GM12878 (cell line): Measurements from ENCODE around the gene PRSS2. TPM values are rescaled to one million over a fixed set of nuclear protein-coding genes. Genes with fewer than 3 reads are reported as not detected.

ENCODE experiments used
- BCL11A ChIP-seq: IDR thresholded peaks from 2 replicates; pipeline ENCODE4 v1.6.1; 2011; ENCODE audit warnings: low read depth, low read length
- BMI1 ChIP-seq: fragments of 450-650 bp; IDR thresholded peaks from 2 replicates; pipeline ENCODE4 v1.6.1; 2016; ENCODE audit warnings: mild to moderate bottlenecking, moderate library complexity, borderline replicate concordance
- CEBPB ChIP-seq, 2 experiments: fragments of 150-350 bp in 1 of 2; IDR thresholded peaks; 2 replicates each; pipeline ENCODE4 v1.6.1; 2012 to 2014; ENCODE audit warnings: low read depth in 2 of 2, low read length in 2 of 2, borderline replicate concordance in 1 of 2, inconsistent platforms in 1 of 2
- CHD1 ChIP-seq: IDR thresholded peaks from 2 replicates; pipeline ENCODE4 v1.6.1; 2012; ENCODE audit warnings: low read depth, low read length, improper control_type of control experiment
- CHD2 ChIP-seq: IDR thresholded peaks from 2 replicates; pipeline ENCODE4 v1.6.1; 2011; ENCODE audit warnings: low read depth, low read length, improper control_type of control experiment, borderline replicate concordance
- CUX1 ChIP-seq: IDR thresholded peaks from 2 replicates; pipeline ENCODE4 v1.6.1; 2012; ENCODE audit warnings: improper control_type of control experiment, low read depth, low read length; ENCODE audit not compliant: insufficient replicate concordance
- DPF2 ChIP-seq: fragments of 450-650 bp; IDR thresholded peaks from 2 replicates; pipeline ENCODE4 v1.6.1; 2017; ENCODE audit warnings: mild to moderate bottlenecking
- EP300 ChIP-seq, 2 experiments: fragments of 150-350 bp in 1 of 2; IDR thresholded peaks; 2 replicates each; pipeline ENCODE4 v1.6.1; 2011 to 2012; ENCODE audit warnings: low read depth in 2 of 2, low read length in 2 of 2, borderline replicate concordance in 1 of 2, improper control_type of control experiment in 1 of 2, inconsistent platforms in 1 of 2; ENCODE audit not compliant: control insufficient read depth in 1 of 2
- FOXK2 ChIP-seq: fragments of 450-650 bp; IDR thresholded peaks from 2 replicates; pipeline ENCODE4 v1.6.1; 2017; ENCODE audit warnings: mild to moderate bottlenecking, moderate library complexity
- GABPA ChIP-seq: IDR thresholded peaks from 2 replicates; pipeline ENCODE4 v1.6.1; 2014; ENCODE audit warnings: antibody characterized with exemption, low read depth, mild to moderate bottlenecking, inconsistent platforms
- HDGF ChIP-seq: fragments of 450-650 bp; IDR thresholded peaks from 2 replicates; pipeline ENCODE4 v1.6.1; 2016; ENCODE audit warnings: antibody characterized with exemption
- KDM1A ChIP-seq: fragments of 200-600 bp; sonication (generic); IDR thresholded peaks from 2 replicates; pipeline ENCODE4 v1.6.1; 2016; ENCODE audit warnings: borderline replicate concordance
- KLF5 ChIP-seq: fragments of 450-650 bp; IDR thresholded peaks from 2 replicates; pipeline ENCODE4 v1.6.1; 2014; ENCODE audit warnings: mild to moderate bottlenecking; ENCODE audit not compliant: partially characterized antibody
- MLLT1 ChIP-seq: fragments of 450-650 bp; IDR thresholded peaks from 2 replicates; pipeline ENCODE4 v1.6.1; 2016; ENCODE audit warnings: mild to moderate bottlenecking
- PAX5 ChIP-seq: IDR thresholded peaks from 2 replicates; pipeline ENCODE4 v1.6.1; 2011; ENCODE audit warnings: low read depth, low read length, borderline replicate concordance
- PKNOX1 ChIP-seq: fragments of 450-650 bp; IDR thresholded peaks from 2 replicates; pipeline ENCODE4 v1.6.1; 2016; ENCODE audit warnings: mild to moderate bottlenecking
- RB1 ChIP-seq: fragments of 450-650 bp; formaldehyde crosslinking; IDR thresholded peaks from 2 replicates; pipeline ENCODE4 v1.6.1; 2017; ENCODE audit warnings: mild to moderate bottlenecking, borderline replicate concordance
- SREBF1 ChIP-seq: IDR thresholded peaks from 2 replicates; pipeline ENCODE4 v1.6.1; 2012; ENCODE audit warnings: mild to moderate bottlenecking, low read length
- SRF ChIP-seq, 2 experiments: IDR thresholded peaks; 2 replicates each; pipeline ENCODE4 v1.6.1; 2011; ENCODE audit warnings: low read depth in 2 of 2, low read length in 2 of 2, mild to moderate bottlenecking in 1 of 2, moderate library complexity in 1 of 2
- STAT3 ChIP-seq: IDR thresholded peaks from 2 replicates; pipeline ENCODE4 v1.6.1; 2011; ENCODE audit warnings: low read depth, low read length, improper control_type of control experiment
- TCF12 ChIP-seq: IDR thresholded peaks from 2 replicates; pipeline ENCODE4 v1.6.1; 2011; ENCODE audit warnings: low read depth, mild to moderate bottlenecking, low read length
- YY1 ChIP-seq: IDR thresholded peaks from 2 replicates; pipeline ENCODE4 v1.6.1; 2011; ENCODE audit warnings: low read depth, mild to moderate bottlenecking, low read length
- ZNF384 ChIP-seq: IDR thresholded peaks from 2 replicates; pipeline ENCODE4 v1.6.1; 2012; ENCODE audit warnings: low read depth, mild to moderate bottlenecking, low read length, improper control_type of control experiment, borderline replicate concordance
- polyA plus RNA-seq, 11 experiments: library from polyadenylated mRNA; depleted of rRNA in 4 of 11; unstranded in 6 of 11; stranded (reverse) in 5 of 11; fragments of >200 nt; fragmentation: Nextera tagmentation in 4 of 11; fragmentation: Illumina TruSeq in 1 of 11; extraction: Ambion mirVana in 4 of 11; extraction: Trizol in 1 of 11; gene quantifications; 1 replicate in 1 of 11; 2 replicates in 10 of 11; pipeline versions ENCODE4 v1.2.1 to v1.2.3, GENCODE V29; 2011 to 2016; ENCODE audit warnings: inconsistent platforms in 2 of 11, missing spikeins in 2 of 11, low read depth in 1 of 11
- total RNA-seq, 4 experiments: library from RNA; depleted of rRNA in 3 of 4; stranded (reverse); fragments of >200 nt in 3 of 4; fragmentation: Illumina TruSeq in 1 of 4; extraction: Trizol in 1 of 4; gene quantifications; 2 replicates each; pipeline versions ENCODE4 v1.2.1 to v1.2.3, GENCODE V29; 2013 to 2021

The PRSS2 gene
- total and polyA plus RNA-seq, 10 of the 15 experiments (the other 5 are each of a cell fraction or from before 2014, with no cell fraction given), result 0.21 to 28.8 (median 0.41) TPM; not detected in 7

GRCh38 chr7:142808802-142809583 lies 38.2 kb downstream of the PRSS2 start (continued):
- TF ChIP-seq CEBPB (IDR thresholded peaks at IDR 0.05; ENCODE audit: borderline replicate concordance in 1 of 2, low read depth in 2 of 2, low read length in 2 of 2), result peak in 1 of 2 experiments; percentile 95; a peak in 2 of 4 replicates
- TF ChIP-seq SRF (IDR thresholded peaks at IDR 0.05; ENCODE audit: low read depth in 2 of 2, low read length in 2 of 2), result peak in 1 of 2 experiments; percentile 36; a peak in 1 of 4 replicates
- TF ChIP-seq BMI1, result peak; percentile 77; the same call in 1 of the 2 replicates
- no peak for TF ChIP-seq YY1
- TF ChIP-seq CUX1, result peak; percentile 90
- TF ChIP-seq CHD1, result no peak; the same call in 1 of the 2 replicates
- TF ChIP-seq ZNF384, result no peak
- TF ChIP-seq TCF12, result peak; percentile 100
- TF ChIP-seq KLF5, result peak; percentile 94
- peak; percentile 84 for TF ChIP-seq HDGF
- peak; percentile 98 to 100 for TF ChIP-seq EP300 (IDR thresholded peaks at IDR 0.05; ENCODE audit: borderline replicate concordance in 1 of 2, control insufficient read depth in 1 of 2, low read depth in 2 of 2, low read length in 2 of 2)
- TF ChIP-seq DPF2, result peak; percentile 99
- TF ChIP-seq SREBF1, result no peak
- TF ChIP-seq RB1, result no peak; the same call in 1 of the 2 replicates
- peak; percentile 83 for TF ChIP-seq GABPA
- TF ChIP-seq KDM1A, result 0 out of 2 replicates have a peak, but pooled peaks have one; percentile 57
- peak; percentile 98 for TF ChIP-seq MLLT1
- TF ChIP-seq BCL11A, result peak; percentile 98
- TF ChIP-seq CHD2, result peak; percentile 95
- TF ChIP-seq STAT3, result peak; percentile 96; the same call in 1 of the 2 replicates
- TF ChIP-seq FOXK2, result no peak
- peak; percentile 58; the same call in 1 of the 2 replicates for TF ChIP-seq PKNOX1
- peak; percentile 98 for TF ChIP-seq PAX5
